Effector CD4-positive, alpha-beta T cell (primary cell): ENCODE data around the gene SMAD1.
A peak's percentile ranks its signal among the peaks of the same experiment; 100 is the strongest.
"Not testable (repeated sequence)": the region's sequence is repeated elsewhere in the genome, so short reads cannot be mapped to it uniquely, and the experiment has no call there.

Experiments
- DNase-seq: peaks from one replicate; pipeline ENCODE4 v3.0.0-alpha.2; 2020

The SMAD1 gene

DNA sequence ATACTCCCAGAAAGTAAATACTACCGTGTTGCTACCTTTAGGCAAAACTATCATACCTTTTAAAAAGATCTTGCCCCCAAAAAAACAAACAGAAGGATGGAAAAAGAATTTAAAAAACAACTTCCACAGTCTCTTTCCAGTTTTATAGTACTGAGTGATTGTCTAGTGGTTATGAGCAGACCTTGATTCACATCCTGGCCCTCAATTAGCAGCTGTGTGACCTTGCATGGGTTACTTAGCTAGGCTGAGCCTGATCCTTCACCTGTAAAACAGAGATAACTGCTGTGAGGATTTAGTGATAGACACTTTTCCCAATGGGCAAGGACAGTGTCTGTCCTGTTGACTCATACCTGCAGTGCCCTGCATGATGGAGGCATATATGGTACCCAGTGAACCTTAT, 49.0 kb downstream of the SMAD1 start:
- no peak for DNase-seq

DNA sequence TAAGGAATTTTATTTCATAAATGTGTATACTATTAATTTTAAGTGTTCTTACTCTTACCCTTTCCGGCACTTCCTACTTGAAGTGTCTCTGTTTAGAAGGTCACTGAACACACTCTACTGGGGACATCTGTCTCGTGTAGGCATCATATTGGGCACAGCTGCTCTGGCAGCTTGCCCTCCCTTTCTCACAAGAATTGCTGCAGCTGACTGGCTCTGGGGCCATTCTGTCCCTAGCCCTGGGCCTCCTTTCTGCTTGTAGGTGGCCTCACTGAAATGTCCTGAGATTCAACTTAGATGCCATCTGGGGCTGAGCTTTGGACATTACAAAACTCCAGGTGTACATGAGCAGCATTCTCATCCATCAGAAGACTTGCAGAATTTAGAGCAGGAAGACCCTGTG, 49.6 kb downstream of the SMAD1 start:
- no peak for DNase-seq

DNA sequence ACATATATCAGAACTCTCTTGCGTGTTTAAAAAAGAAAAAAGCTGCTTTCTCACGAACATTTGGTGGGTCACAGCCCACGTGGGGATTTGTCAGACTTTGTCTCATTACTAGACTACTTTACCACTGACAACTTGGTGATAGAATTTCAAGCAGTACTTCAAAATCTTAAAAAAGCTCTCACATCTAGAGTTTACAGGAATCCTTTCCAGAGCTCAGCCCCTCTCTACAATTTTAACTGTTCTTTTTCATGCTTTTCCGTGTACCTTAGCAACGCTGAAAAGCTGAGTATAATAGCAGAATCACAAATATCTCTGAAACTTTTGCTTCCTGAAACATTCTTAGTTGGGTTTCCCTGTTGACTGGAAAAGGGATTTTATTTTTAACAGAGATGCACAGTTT, 50.2 kb downstream of the SMAD1 start:
- no peak for DNase-seq

DNA sequence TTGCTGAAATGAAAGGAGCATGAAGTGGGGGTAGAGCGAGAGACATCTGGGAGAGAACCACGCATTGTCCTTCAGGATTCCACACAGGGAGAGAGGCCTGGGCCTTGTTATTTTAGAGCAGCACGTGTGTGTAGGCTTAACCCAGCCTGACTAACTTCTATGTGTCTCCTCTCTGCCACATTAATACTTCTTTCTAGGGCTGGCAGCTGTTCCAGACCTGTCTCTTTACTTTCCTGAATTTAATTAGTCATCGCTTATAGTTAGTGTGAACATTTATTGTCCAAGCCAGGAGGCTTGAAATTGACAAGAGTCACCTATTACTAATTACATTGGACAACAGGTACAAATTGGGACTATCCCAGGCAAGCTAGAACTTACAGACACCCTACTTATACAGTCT, 51.3 kb downstream of the SMAD1 start:
- no peak for DNase-seq

DNA sequence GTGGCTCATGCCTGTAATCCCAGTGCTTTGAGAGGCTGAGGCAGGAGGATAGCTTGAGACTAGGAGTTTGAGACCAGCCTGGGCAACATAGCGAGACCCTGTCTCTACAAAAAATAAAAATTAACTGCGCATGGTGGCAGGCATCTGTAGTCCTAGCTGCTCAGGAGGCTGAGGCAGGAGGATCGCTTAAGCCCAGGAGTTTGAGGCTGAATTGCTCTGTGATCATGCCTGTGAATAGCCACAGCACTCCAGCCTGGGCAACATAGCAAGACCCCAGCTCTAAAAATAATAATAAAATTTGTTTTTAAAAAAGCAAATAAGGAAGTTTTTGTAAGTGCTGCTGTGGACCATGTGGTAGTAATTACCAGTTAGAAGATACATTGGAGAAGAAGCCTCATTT, 51.8 kb downstream of the SMAD1 start:
- not testable (repeated sequence) for DNase-seq

DNA sequence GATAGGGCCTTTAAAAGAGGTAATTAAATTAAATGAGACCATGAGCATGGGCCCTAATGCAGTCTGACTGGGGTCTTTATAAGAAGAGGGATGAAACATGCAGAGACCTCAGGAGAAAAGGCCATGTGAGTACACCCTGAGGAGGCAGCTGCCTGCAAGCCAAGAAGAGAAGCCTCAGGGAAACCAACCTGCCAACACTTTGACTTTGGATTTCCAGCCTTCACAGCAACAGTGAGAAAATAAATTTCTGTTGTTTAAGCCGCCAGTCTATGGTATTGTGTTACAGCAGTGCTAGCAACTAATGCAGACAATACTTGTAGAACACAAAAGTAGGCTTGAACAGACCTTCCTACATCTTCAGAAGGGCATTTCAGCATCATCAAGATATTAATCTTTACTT, 52.3 kb downstream of the SMAD1 start:
- DNase-seq: no peak

DNA sequence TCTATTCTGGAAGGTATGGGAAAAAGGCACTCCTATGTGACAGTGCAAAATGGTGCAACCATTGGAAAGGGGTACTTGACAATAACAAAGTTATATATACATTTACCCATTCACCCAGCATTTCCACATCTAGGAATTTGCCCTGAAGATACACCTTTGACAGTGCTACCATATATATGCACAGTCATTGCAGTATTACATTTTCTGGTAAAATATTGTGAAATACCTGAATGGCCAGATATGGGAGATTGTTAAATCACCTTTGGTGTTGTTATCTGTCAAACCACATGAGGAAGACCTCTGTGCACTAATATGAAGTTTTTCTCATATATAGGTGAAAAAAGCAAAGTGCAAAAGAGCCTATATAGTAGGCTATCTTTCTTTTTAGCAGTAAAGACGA, 53.5 kb downstream of the SMAD1 start:
- no peak for DNase-seq

DNA sequence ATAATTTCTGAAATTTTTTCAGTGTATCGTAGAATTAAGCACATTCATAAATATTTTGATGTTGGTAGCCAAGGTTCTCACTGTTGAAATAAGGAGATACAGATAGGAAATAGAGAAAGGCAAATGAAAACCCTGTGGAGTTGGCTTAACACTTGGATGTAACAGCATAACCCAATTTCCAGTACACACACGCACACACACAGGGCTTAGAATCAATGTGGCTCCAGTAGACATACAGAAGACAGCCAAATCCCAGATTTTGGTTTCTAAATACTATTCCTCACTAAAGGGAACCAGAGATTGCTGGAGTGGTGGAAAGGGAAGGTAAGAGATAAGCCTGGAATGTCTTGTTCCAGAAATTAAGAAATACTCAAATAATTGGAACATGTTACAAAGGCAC, 54.4 kb downstream of the SMAD1 start:
- no peak for DNase-seq

DNA sequence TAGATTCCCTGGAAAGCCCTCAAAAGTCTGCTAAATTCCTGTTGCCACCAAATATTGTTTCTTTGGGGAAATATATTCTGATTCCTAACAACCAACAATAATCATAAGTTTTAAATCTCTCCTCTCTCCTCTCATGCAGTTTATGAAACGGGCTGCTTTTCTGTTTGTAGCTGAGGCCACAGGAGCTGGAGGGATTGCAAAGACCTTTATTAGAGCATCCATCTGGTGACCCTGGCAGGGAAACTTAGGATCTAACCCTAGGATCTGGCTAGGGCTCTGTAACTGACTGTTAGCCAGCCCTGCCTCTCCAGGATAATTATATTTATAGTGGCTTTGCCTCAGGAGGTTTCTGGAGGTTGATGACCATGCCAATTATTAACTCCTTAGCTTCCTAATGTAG, 56.9 kb downstream of the SMAD1 start:
- DNase-seq: no peak

DNA sequence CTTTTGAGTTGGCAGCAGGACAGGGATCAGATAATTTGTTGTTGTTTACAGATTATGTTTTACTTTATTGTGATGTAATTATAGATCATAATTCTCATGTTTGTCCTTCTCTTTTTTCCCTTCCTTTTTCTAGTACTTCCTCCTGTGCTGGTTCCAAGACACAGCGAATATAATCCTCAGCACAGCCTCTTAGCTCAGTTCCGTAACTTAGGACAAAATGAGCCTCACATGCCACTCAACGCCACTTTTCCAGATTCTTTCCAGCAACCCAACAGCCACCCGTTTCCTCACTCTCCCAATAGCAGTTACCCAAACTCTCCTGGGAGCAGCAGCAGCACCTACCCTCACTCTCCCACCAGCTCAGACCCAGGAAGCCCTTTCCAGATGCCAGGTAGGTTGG, 58.0 kb downstream of the SMAD1 start:
- DNase-seq: no peak

DNA sequence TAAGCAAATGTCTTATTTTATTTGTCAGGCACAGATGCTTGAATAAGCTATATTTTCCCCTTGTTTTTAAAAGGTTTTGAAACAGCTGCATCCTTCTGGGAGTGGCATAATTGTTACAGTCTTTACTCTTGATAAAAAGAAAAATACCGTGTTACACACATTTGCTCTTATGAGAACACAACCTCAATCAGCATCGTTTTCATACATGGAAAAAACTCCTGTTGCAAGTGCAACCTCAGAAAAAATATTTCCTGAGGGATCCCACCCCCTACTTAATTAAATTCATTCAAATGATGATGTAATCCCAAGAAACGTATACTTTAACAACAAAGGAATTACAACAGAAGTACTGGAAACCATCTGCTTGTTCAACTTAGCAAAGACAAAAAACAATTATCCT, 58.6 kb downstream of the SMAD1 start:
- no peak for DNase-seq

DNA sequence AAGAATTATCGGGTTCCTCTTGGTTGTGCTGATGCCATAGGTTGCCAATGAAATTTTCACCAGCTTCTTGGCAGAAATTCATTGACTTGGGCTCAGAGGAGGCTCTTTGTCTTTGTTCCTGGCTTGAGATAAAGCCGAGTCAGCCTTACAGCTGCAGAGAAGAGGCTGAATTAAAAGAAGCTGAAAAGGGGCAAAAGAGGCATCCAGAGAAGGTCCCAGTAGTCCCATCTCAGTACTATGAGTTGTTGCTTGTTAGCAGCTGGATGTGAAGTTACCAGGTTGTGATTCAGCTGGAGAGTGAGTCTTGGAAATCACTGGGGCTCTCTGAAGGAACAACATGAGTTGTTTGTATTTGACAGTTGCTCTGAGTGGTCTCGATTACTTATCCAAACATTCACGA, 59.7 kb downstream of the SMAD1 start:
- no peak for DNase-seq

DNA sequence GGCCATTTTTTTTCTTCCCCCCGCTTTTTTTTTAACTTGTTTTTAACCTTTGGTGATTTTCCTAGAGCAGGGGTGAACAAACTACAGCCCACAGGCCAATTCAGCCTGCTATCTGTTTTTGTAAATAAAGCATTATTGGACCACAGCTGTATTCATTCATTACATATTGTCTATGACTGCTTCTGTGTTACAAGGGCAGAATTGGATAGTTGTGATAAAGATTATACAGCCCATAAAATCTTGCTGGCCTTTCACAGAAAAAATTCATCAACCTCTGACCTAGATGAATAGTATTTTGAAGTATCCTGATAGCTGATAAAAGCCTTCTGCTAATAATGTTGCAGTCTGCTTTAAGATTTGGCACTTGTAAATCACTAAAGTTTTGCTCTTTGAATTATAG, 63.4 kb downstream of the SMAD1 start:
- no peak for DNase-seq

DNA sequence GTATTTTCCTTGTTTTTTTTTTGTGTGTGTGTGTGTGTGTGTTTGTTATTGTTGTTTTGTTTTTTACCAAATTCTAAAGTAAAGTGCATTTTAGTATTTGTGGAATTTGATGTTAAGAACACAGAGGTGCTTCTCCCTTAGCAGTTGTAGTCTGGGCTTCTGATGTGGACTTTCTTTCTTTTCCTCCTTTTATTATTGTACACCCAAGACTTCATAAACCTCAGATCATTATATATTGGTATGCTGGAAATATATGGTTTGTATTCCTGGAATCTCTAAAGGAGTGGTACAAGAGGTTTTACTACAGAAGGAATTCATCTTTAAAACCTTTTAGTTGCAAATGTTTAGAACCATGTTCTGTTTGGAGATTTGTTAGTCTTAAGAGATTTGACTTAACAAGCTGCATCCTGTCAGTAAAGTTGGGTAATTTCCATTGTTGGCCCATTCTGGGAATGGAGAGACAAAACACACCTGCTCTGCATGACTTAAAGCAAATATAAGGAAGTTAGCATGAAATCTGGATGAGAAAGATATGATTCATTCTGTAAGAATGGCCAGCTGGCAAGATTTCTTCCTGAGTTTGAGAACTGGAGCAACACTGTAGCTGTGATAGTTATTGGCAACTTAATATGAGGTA, 64.0 kb downstream of the SMAD1 start:
- DNase-seq: no peak

DNA sequence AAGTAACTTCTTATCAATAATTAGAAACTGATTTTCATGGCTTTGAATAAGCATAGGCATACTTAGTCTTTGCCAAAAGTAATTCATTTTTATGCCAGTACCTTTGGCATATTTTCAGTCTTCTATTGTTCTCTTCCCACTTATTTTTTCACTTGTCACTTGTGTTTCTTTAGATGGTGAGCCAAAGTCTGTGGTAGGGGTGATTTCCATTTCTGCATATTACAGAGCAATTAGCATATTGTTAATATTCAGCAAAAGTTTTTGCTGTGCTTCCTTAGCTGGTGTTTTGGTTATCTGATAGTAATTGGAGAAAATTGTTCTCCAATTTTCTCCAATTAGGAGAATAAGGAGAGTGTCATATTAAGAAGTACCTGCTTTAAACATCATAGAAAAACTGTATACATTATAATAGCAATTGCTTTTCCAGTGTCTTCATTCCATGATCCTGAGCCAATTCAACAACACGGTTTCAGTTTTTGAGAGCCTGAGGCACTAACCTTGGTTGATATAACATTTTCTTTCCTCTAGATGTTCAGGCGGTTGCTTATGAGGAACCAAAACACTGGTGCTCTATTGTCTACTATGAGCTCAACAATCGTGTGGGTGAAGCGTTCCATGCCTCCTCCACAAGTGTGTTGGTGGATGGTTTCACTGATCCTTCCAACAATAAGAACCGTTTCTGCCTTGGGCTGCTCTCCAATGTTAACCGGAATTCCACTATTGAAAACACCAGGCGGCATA, 64.7 kb downstream of the SMAD1 start:
- DNase-seq: no peak

DNA sequence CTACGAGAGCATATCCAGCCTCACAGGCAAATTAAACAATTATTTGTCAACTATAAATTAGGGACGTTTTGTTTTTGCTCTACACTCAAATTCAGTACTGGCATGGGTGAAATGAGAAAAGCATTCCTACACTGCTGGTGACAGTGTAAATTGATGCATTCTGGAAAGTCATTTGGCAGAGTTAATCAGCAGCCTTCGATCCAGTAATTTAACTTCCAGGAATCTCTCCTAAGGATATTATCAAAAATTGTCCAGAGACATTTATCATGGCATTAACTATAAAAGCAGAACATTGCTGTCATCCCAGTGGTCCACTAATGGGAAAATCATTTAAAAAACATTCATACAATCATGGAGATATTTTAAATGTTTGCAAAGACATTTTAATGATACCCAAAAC, 70.0 kb downstream of the SMAD1 start:
- DNase-seq: no peak

DNA sequence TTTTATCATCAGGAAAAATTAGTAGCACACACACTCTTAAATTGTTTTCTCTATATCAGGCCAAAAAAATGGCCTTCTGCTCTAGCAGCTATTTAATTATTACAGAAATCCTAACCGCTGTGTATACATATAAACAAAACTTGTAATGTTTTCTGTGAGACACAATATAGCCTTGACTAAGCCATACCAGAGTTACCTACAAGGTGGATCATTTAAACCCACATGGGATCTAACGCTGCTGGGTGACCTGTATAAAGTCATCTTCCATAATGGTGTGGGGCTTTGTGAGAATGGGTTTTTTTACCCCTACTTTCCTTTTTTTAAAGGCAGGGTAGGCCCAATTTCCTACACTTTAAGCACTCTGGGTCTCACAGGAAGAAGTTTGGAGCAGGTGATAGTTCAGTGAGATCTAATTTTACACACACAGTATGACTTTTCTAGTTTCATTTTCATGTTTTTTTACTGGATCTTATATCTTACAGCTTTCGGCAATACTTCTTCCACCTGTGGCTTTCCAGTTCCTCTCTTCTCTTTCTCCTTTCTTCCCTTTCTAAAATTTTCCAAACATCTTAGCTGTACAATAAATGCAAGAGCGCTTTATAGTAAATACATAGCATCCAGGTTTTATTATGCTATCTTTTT, 70.6 kb downstream of the SMAD1 start:
- DNase-seq: no peak

DNA sequence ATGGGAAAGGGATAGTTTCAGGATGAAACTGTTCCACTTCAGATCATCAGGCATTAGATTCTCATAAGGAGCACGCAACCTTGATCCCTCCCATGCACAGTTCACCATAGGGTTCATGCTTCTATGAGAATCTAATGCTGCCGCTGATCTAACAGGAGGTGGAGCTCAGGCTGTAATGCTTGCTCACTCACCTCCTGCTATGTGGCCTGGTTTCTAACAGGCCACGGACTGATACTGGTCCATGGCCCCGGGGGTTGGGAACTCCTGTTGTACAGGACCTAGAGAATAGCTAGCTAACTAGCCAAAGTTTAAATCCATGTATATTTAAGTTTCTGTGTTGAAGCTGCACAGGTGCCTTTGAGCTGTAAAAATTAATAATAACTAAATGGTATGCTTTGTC, 71.7 kb downstream of the SMAD1 start:
- no peak for DNase-seq

DNA sequence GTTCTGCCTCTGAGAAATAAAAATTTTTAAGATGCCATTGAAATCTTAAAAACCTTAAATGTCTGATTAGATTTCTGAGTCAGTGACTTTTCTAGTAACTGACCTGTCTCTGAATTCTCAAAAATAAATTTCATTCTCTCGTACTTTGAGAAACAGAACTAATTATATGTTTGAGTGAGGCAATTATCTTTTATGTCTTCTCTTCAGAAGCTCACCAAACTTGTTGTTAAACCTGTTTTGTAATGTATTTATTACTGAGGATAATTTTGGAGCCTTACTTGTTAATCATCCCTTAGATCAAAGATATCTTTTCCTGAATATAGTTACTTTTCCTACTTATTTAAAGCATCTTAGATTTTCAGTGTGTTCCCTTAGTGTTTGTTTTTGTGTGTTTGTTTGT, 73.0 kb downstream of the SMAD1 start:
- no peak for DNase-seq

DNA sequence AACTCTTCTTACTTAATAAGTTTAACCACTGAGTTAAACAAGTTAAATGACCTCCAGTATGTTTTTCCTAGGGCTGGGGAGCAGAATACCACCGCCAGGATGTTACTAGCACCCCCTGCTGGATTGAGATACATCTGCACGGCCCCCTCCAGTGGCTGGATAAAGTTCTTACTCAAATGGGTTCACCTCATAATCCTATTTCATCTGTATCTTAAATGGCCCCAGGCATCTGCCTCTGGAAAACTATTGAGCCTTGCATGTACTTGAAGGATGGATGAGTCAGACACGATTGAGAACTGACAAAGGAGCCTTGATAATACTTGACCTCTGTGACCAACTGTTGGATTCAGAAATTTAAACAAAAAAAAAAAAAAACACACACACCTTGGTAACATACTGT, 76.1 kb downstream of the SMAD1 start:
- DNase-seq: peak; percentile 6

DNA sequence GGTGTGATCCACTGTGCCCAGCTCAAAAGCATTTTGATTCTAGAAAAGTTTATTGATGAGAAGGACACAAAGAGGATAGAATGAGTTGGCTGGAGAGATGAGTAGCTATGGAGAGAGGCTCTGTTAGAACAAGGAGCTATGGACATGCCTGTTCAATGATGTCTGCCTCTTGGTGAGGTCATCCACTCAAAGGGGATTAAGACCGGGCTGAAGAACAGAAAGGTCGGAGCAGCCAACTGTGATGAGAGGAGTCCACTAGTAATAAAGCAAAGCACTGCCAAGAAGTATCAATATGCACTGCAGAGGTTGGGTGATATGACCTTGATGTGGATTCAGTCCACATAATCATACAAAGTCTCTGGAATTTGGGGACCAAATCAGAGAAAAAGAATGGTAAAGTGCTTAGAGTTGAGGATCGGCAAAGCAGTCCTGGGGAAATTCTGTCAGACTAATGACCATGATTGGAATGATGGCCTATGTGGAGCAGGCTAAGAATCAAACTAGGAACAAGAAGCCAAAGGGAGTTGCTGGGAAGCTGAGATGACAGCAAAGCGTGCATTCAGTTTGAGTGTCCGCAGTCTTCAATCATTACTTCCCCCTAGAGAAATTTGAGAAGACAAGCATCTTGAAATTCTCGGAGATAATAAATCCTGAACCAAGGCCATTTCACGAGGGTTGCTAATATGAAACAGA, 81.8 kb downstream of the SMAD1 start:
- DNase-seq: no peak

DNA sequence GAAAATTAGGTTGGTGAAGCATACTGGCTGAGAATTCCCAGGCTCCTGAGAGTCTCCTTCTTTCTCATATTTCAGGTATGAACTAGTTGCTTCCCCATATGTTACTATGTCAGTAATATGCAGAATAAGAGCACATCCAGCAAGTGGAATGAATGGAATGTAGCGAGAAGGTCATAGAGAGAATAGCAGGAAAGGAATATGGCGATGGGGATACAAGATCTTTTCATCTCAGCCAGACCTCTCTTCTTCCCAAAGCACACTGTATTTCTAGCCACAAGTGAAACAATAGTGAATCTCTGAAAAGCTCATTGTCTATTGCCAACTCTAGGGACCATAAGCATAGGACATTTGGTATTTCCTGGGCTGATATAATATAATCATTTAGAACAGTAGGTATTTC, 82.9 kb downstream of the SMAD1 start:
- DNase-seq: no peak

DNA sequence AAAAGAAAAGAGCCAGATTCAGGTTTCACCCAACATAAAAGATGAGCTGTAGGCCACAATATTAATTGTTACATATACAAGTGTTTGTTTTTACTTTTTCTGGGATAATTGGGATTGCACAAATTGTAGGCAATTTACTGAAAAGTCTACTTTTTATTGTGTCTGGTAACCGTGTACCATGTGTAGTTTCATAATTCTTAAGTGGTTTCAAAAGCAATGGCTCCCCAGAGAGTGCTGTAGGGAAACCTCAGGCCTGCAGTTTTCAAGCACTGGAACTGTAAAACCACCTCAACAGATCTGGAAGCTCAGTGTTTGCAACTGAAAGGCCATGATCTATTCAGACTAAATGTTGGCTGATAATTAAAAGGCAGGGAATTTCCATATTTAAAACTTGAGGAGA, 83.7 kb downstream of the SMAD1 start:
- no peak for DNase-seq
